Activated CD8-positive, alpha-beta memory T cell treated with anti-CD3 and anti-CD28 coated beads, Interleukin-2, amount 10 ng/mL, durations not matched to agents 7 days and 5 days (primary cell): Measurements from ENCODE around the gene RAB3IL1. TPM values are rescaled to one million over a fixed set of nuclear protein-coding genes. Genes with fewer than 3 reads are reported as not detected.
"Not testable (repeated sequence)": the region's sequence is repeated elsewhere in the genome, so short reads cannot be mapped to it uniquely, and the experiment has no call there.

Experiments
- ATAC-seq: fragments of 150-1000 bp; cut with Tn5 transposase; one replicate; pipeline ENCODE4 v1.10.0; 2021; ENCODE audit warnings: moderate library complexity
- CTCF ChIA-PET: fragments of 350-600 bp; sonication (Branson Sonifier 250); formaldehyde crosslinking; loops from one replicate; lab custom pipeline; 2021; ENCODE audit warnings: antibody characterized with exemption; lab: Charles Lee
- DNase-seq: peaks from one replicate; pipeline ENCODE4 v3.0.0-alpha.2; 2020
- H3K27ac Mint-ChIP-seq: one replicate; pipeline ENCODE4 v1.8.0; 2021; ENCODE audit warnings: mild to moderate bottlenecking, mixed read lengths
- H3K27me3 Mint-ChIP-seq: one replicate; pipeline ENCODE4 v1.8.0; 2021; ENCODE audit warnings: mixed read lengths
- H3K36me3 Mint-ChIP-seq: one replicate; pipeline ENCODE4 v1.8.0; 2021; ENCODE audit warnings: mild to moderate bottlenecking, mixed read lengths
- H3K4me1 Mint-ChIP-seq: one replicate; pipeline ENCODE4 v1.8.0; 2021; ENCODE audit warnings: mixed read lengths
- H3K4me3 Mint-ChIP-seq: one replicate; pipeline ENCODE4 v1.8.0; 2021; ENCODE audit warnings: mild to moderate bottlenecking, moderate library complexity, mixed read lengths
- H3K9me3 Mint-ChIP-seq: one replicate; pipeline ENCODE4 v1.8.0; 2022; ENCODE audit warnings: low read depth, mixed read lengths
- total RNA-seq, 2 experiments: library from RNA; stranded (reverse); gene quantifications; one replicate each; pipeline ENCODE4 v1.2.3, GENCODE V29; 2021

Gene RAB3IL1
- total RNA-seq, 2 experiments from 2014 or later: not detected

DNA sequence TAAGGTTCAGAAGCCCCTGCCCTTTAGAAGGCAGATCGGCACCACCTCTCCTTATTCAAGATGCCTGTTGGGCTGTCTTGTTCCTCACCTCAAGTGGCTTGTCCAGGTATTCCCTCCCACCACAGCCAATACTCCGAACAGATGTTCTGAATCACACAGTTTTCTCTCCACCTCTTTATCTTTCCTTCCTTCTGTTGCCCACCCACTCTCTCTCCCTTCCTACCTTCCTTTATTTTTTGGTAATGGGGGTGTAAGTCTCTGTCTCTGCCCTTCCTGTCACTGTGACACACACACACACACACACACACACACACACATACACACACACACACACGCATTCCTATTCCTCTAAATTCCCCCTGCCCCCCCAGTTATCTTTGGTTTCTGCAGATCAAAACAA lies 41.2 kb upstream of the RAB3IL1 start:
- CTCF ChIA-PET: interaction anchor here (1.2 to 5.8 kb wide), 3 partner anchors 12 to 123 kb away, joined by 3 to 28 read pairs (median 5); no protein-coding TSS in a partner anchor
- DNase-seq: peak; percentile 16

DNA sequence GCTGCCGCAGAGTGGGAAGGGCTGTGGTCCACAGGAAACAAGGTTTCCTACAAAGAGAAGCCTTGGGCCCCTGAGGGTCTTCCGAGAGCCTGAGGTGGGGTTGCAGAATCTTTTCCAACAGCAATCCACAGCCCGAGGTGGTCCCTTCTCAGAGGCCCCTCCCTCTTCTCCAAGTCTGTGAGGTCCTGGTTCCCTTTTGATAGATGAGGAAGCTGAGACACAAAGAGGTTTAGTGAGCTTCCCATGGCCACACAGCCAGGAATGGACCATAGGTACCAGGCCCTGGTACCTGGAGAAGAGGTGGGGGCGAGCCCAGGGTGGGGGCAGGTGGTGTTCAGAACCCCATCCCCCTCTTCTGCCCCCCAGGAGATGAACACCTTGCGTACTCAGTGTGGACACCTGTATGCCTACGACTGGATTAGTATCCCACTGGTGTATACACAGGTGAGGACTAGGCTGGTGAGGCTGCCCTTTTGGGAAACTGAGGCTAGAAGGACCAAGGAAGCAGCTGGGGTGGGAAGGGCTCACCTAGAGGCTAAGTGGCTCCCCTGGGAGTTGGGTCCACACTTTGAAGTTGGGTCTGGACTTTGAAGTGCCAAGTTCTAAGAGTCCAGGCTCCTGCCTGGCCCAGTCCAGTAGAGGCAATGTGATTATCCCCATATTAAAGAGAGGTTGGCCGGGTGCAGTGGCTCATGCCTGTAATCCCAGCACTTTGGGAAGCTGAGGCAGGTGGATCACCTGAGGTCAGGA lies 39.8 kb upstream of the RAB3IL1 start:
- Mint-ChIP-seq H3K27me3 (peaks cover 27% of the 10 kb centered on the region), H3K9me3 (no peaks in the 10 kb centered on the region), H3K4me3 (no peak overlapping the region), H3K27ac (no peak overlapping the region), H3K4me1 (peaks cover 6% of the 10 kb centered on the region), H3K36me3 (no peaks in the 10 kb centered on the region)
- CTCF ChIA-PET: interaction anchor here (1.2 to 1.3 kb wide), 2 partner anchors 9 to 58 kb away, joined by 3 read pairs; no protein-coding TSS in a partner anchor
- no peak for ATAC-seq
- DNase-seq: peak; percentile 25

More for the DNA sequence above, 41.2 kb upstream of the RAB3IL1 start:
- H3K4me1 Mint-ChIP-seq: peaks cover 11% of the 10 kb centered on the region
- no peak overlapping the region for H3K27ac Mint-ChIP-seq
- no peak overlapping the region for H3K4me3 Mint-ChIP-seq
- no peaks in the 10 kb centered on the region for H3K9me3 Mint-ChIP-seq
- peaks cover 4% of the 10 kb centered on the region for H3K36me3 Mint-ChIP-seq
- no peak for ATAC-seq
- peaks cover 27% of the 10 kb centered on the region for H3K27me3 Mint-ChIP-seq

DNA sequence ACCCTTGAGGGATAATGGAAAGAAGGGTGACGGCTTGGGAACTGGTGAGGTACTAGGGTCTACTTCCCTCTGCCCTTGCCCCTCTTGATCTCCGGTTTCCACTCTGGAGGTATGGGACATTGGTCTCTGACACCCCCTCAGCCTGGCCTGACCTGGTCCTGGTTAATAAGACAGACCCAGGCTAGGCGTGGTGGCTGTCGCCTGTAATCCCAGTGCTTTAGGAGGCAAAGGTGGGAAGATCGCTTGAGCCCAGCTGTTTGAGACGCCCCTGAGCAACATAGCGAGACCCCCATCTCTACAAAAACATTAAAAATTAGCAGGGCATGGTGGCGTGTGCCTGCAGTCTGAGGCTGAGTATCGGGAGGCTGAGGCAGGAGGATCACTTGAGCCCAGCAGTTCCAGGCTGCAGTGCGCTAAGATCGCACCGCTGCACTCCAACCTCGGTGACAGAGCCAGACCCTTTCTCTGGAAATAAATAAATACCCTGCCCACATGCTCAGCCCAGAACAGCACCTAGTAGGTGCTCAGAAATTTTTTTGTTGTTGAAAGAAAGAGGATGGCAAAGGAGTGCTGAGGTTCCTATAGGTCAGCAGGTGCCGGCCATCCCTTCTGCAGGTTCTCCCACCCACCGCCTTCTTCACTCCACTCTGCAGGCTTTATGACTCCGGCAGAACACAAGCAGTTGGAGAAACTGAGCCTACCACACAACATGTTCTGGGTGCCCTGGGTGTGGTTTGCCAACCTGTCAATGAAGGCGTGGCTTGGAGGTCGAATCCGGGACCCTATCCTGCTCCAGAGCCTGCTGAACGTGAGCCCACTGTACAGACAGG lies 39.0 kb upstream of the RAB3IL1 start:
- no peaks in the 10 kb centered on the region for H3K36me3 Mint-ChIP-seq
- CTCF ChIA-PET: interaction anchor here (1.3 kb wide), 1 partner anchor 8 kb away, joined by 3 read pairs; no protein-coding TSS in a partner anchor
- peaks cover 27% of the 10 kb centered on the region for H3K27me3 Mint-ChIP-seq
- no peak overlapping the region for H3K4me3 Mint-ChIP-seq
- no peak for ATAC-seq
- H3K27ac Mint-ChIP-seq: no peak overlapping the region
- DNase-seq: no peak
- H3K4me1 Mint-ChIP-seq: peaks cover 6% of the 10 kb centered on the region
- H3K9me3 Mint-ChIP-seq: no peaks in the 10 kb centered on the region

- peak; percentile 38 for ATAC-seq
- peaks cover 6% of the 10 kb centered on the region for H3K4me1 Mint-ChIP-seq
- CTCF ChIA-PET: interaction anchor here (0.9 kb wide), 1 partner anchor 126 kb away, joined by 6 read pairs; no protein-coding TSS in a partner anchor
- H3K36me3 Mint-ChIP-seq: no peaks in the 10 kb centered on the region
- H3K9me3 Mint-ChIP-seq: no peaks in the 10 kb centered on the region
- no peak for DNase-seq
- no peak overlapping the region for H3K4me3 Mint-ChIP-seq
- no peak overlapping the region for H3K27ac Mint-ChIP-seq
- H3K27me3 Mint-ChIP-seq: peaks cover 27% of the 10 kb centered on the region
Measured at GRCh38 chr11:61955422-61956135, 38.2 kb upstream of the RAB3IL1 start.

GRCh38 chr11:61954851-61955421 lies 37.6 kb upstream of the RAB3IL1 start:
- no peaks in the 10 kb centered on the region for H3K9me3 Mint-ChIP-seq
- CTCF ChIA-PET: interaction anchor here (0.9 kb wide), 1 partner anchor 127 kb away, joined by 6 read pairs; no protein-coding TSS in a partner anchor
- ATAC-seq (no peak), DNase-seq (no peak)
- peaks cover 6% of the 10 kb centered on the region for H3K4me1 Mint-ChIP-seq
- H3K27me3 Mint-ChIP-seq: peaks cover 27% of the 10 kb centered on the region
- no peaks in the 10 kb centered on the region for H3K36me3 Mint-ChIP-seq
- H3K27ac Mint-ChIP-seq: no peak overlapping the region
- H3K4me3 Mint-ChIP-seq: no peak overlapping the region

- ATAC-seq: no peak
- no peak overlapping the region for H3K27ac Mint-ChIP-seq
- no peaks in the 10 kb centered on the region for H3K36me3 Mint-ChIP-seq
- CTCF ChIA-PET: interaction anchor here (0.9 to 9.4 kb wide), 2 partner anchors 54 to 128 kb away, joined by 6 to 179 read pairs; no protein-coding TSS in a partner anchor
- H3K4me1 Mint-ChIP-seq: peaks cover 6% of the 10 kb centered on the region
- H3K27me3 Mint-ChIP-seq: peaks cover 27% of the 10 kb centered on the region
- H3K4me3 Mint-ChIP-seq: no peak overlapping the region
- H3K9me3 Mint-ChIP-seq: no peaks in the 10 kb centered on the region
- peak; percentile 36 for DNase-seq
Measured at GRCh38 chr11:61954106-61954850, 36.9 kb upstream of the RAB3IL1 start.

GRCh38 chr11:61953632-61954031 lies 36.3 kb upstream of the RAB3IL1 start:
- H3K27me3 Mint-ChIP-seq: peaks cover 27% of the 10 kb centered on the region
- not testable (repeated sequence) for ATAC-seq, H3K4me1 Mint-ChIP-seq, H3K27ac Mint-ChIP-seq, DNase-seq, H3K36me3 Mint-ChIP-seq, H3K4me3 Mint-ChIP-seq, H3K9me3 Mint-ChIP-seq
- CTCF ChIA-PET: interaction anchor here (9.4 kb wide), 1 partner anchor 54 kb away, joined by 179 read pairs; no protein-coding TSS in a partner anchor

- ATAC-seq (no peak), DNase-seq (no peak)
- no peaks in the 10 kb centered on the region for H3K36me3 Mint-ChIP-seq
- peaks cover 6% of the 10 kb centered on the region for H3K4me1 Mint-ChIP-seq
- H3K9me3 Mint-ChIP-seq: no peaks in the 10 kb centered on the region
- H3K27me3 Mint-ChIP-seq: peaks cover 27% of the 10 kb centered on the region
- H3K27ac Mint-ChIP-seq: no peak overlapping the region
- no peak overlapping the region for H3K4me3 Mint-ChIP-seq
- CTCF ChIA-PET: interaction anchor here (1.7 to 9.4 kb wide), 2 partner anchors 53 to 129 kb away, joined by 6 to 179 read pairs; no protein-coding TSS in a partner anchor
Measured at GRCh38 chr11:61952882-61953281, 35.5 kb upstream of the RAB3IL1 start.

GRCh38 chr11:61951484-61952135 lies 34.2 kb upstream of the RAB3IL1 start:
- Mint-ChIP-seq H3K27me3 (peaks cover 27% of the 10 kb centered on the region), H3K4me1 (peaks cover 6% of the 10 kb centered on the region), H3K36me3 (no peaks in the 10 kb centered on the region), H3K9me3 (no peaks in the 10 kb centered on the region), H3K4me3 (no peak overlapping the region), H3K27ac (no peak overlapping the region)
- CTCF ChIA-PET: interaction anchor here (0.7 to 9.4 kb wide), 8 partner anchors 27 to 159 kb away, joined by 3 to 179 read pairs (median 4); no protein-coding TSS in a partner anchor
- DNase-seq (no peak), ATAC-seq (no peak)

GRCh38 chr11:61950035-61950547 lies 32.7 kb upstream of the RAB3IL1 start, which contains the start of gene BEST1:
Gene BEST1, plus strand, starts transcription at chr11:61950351. Its CDS starts 1,456 bp downstream, at chr11:61951807.
- Mint-ChIP-seq H3K4me3 (no peak within 1 kb of the TSS), H3K27ac (no peak within 1 kb of the TSS), H3K4me1 (no peaks in the 10 kb centered on the region), H3K9me3 (no peaks in the 10 kb centered on the region), H3K27me3 (peaks cover 15% of the 10 kb centered on the region), H3K36me3 (no peaks in the 10 kb centered on the region)
- ATAC-seq (no peak), DNase-seq (no peak)
- CTCF ChIA-PET: interaction anchor here (0.9 to 9.4 kb wide), 7 partner anchors 13 to 158 kb away, joined by 3 to 179 read pairs (median 5); no protein-coding TSS in a partner anchor
